Adrenal gland (tissue), 12 donors: ENCODE measurements around the gene TBXA2R. TPM values are rescaled to one million over a fixed set of nuclear protein-coding genes. Genes with fewer than 3 reads are reported as not detected.

Experiments used
- DNase-seq, 7 donors: peaks; one replicate each; pipeline ENCODE4 v3.0.0-alpha.2; 2019 to 2020
- H3K27ac ChIP-seq, 5 donors: fragments of 200-600 bp; sonication (generic) in 4 of 5; 1 replicate in 3 of 5; 2 replicates in 2 of 5; pipeline versions ENCODE4 v1.5.1 to v1.8.0; 2016 to 2020; ENCODE audit warnings: mild to moderate bottlenecking in 1 of 5
- H3K27me3 ChIP-seq: fragments of 200-600 bp; 2 replicates; pipeline ENCODE4 v1.8.0; 2021
- H3K36me3 ChIP-seq, 2 donors: fragments of 200-600 bp; replicated peaks in 1 of 2; 1 replicate in 1 of 2; 2 replicates in 1 of 2; pipeline versions ENCODE4 v1.5.1 to v1.8.0; 2018 to 2022
- H3K4me1 ChIP-seq, 2 donors: fragments of 200-600 bp; replicated peaks in 1 of 2; 1 replicate in 1 of 2; 2 replicates in 1 of 2; pipeline versions ENCODE4 v1.5.1 to v1.8.0; 2018 to 2021
- H3K4me3 ChIP-seq, 4 donors: fragments of 200-600 bp; sonication (generic) in 3 of 4; one replicate each; pipeline ENCODE4 v1.5.1; 2016 to 2018
- H3K9me3 ChIP-seq, 3 donors: fragments of 200-600 bp; sonication (generic) in 1 of 3; replicated peaks in 1 of 3; 1 replicate in 2 of 3; 2 replicates in 1 of 3; pipeline versions ENCODE4 v1.5.1 to v1.8.0; 2016 to 2021
- POLR2A ChIP-seq, 2 donors: fragments of 450-650 bp; IDR thresholded peaks; one replicate each; pipeline ENCODE4 v1.6.1; 2017; ENCODE audit warnings: antibody characterized with exemption in 2 of 2, mild to moderate bottlenecking in 2 of 2, moderate library complexity in 1 of 2
- WGBS, 4 donors: extraction: QIAGEN DNeasy Blood & Tissue Kit in 2 of 4; methylation state at CpG; one replicate each; pipeline versions ENCODE4 v1.1.5 to v1.1.7; 2013 to 2017; 5-methylcytosine and 5-hydroxymethylcytosine counted together
- intact Hi-C, 2 donors: fragments of 100-400 bp; cut with DNase I; formaldehyde crosslinking; loops; one replicate each; pipeline versions ENCODE4 v1.14.1 to v1.15.0; 2022 to 2023
- polyA plus RNA-seq, 3 donors: library from polyadenylated mRNA; stranded (reverse); fragments of 200-250 nt in 2 of 3; fragments of 350-450 nt in 1 of 3; fragmentation: Illumina TruSeq in 1 of 3; extraction: RNeasy Lipid Tissue Mini Kit (QIAGEN cat#74804) in 1 of 3; gene quantifications; one replicate each; pipeline ENCODE4 v1.2.3, GENCODE V29; 2013 to 2014
- total RNA-seq, 9 donors: library from RNA; depleted of rRNA in 4 of 9; stranded (reverse); fragments of >200 nt in 4 of 9; fragments of 120-200 nt in 1 of 9; fragmentation: NEBNext Ultra II Directional in 1 of 9; extraction: Animal tissue kit (Norgen Biotek cat#: 25700) in 1 of 9; gene quantifications; one replicate each; pipeline versions ENCODE4 v1.1.0 to v1.2.4, GENCODE V29; 2013 to 2023
- TF ChIP-seq, protein P1 (sequence below), 6 experiments: fragments of 450-650 bp in 4 of 6; fragments of 200-600 bp in 2 of 6; sonication (generic) in 1 of 6; IDR thresholded peaks; 1 replicate in 5 of 6; 2 replicates in 1 of 6; pipeline versions ENCODE4 v1.5.1 to v1.8.0; 2016 to 2021; ENCODE audit warnings: antibody characterized with exemption in 6 of 6, mild to moderate bottlenecking in 2 of 6, moderate library complexity in 1 of 6
- donor health status: healthy with polysubstance abuse.
- donor health status: Bipolar disorder and iron deficiency.
- donor health status: DM: yes; HTN: yes; CAD: no.
- donor health status: DM: no; HTN: no; CAD: no.
- donor health status: DM: no; HTN: no; CAD: no.
- donor health status: DM: yes; HTN: yes; CAD: no.

Gene TBXA2R
- total and polyA plus RNA-seq, 12 donors: 4.7 to 25.5 (median 12.4) TPM

DNA sequence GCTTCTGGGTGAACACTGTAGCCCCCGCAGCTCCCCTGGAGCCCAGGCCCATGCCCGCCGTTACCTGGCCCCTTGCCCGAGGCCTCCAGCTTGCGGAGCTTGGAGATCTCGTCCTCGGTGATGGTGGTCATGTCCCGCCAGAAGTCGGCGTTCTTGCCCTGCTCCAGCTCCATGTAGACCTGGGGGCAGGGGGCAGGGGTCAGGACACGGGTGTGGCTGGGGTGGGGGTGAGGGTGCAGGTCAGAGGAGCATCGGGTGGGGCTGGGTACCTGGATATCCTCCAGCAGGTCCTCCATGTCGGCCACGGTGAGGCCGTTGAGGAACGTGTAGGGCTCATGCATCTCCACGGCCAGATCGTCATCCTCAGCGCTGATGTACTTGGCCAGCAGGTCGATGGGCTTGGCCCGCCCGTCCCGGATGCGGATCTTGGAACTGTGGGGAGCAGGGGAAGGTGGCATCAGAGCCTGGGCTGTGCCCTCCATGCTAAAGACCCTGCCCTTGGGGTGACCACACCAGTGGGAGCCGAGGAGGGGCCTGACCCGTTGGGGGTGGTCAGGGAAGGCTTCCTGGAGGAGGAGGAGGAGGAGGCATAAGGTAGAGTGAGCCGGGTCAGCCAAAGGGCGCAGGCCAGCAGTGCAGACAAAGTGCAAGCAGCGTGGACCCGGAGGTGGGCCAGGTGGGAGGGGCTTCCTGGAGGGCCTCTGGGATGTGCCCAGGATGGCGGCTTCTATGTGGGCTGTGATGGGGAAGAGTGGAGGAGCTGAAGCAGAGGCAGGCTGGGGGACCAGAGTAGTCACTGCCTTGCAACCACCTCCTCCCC, 12.3 kb upstream of the TBXA2R start:
- peaks cover 0 to 15% of the 10 kb centered on the region in 2 donors for H3K36me3 ChIP-seq
- H3K4me1 ChIP-seq: peaks cover 0 to 3% of the 10 kb centered on the region in 2 donors
- TF ChIP-seq, protein P1, sequence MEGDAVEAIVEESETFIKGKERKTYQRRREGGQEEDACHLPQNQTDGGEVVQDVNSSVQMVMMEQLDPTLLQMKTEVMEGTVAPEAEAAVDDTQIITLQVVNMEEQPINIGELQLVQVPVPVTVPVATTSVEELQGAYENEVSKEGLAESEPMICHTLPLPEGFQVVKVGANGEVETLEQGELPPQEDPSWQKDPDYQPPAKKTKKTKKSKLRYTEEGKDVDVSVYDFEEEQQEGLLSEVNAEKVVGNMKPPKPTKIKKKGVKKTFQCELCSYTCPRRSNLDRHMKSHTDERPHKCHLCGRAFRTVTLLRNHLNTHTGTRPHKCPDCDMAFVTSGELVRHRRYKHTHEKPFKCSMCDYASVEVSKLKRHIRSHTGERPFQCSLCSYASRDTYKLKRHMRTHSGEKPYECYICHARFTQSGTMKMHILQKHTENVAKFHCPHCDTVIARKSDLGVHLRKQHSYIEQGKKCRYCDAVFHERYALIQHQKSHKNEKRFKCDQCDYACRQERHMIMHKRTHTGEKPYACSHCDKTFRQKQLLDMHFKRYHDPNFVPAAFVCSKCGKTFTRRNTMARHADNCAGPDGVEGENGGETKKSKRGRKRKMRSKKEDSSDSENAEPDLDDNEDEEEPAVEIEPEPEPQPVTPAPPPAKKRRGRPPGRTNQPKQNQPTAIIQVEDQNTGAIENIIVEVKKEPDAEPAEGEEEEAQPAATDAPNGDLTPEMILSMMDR (IDR thresholded peaks at IDR 0.05): peak in 2 of 6 experiments; percentile 43 to 44
- no peak for TF ChIP-seq POLR2A (IDR thresholded peaks at IDR 0.05)
- intact Hi-C loops: loop anchor here in 1 of 2 donors (5.0 kb wide), 1 partner anchor 72 kb away; no protein-coding TSS in a partner anchor
- H3K27me3 ChIP-seq: no peaks in the 10 kb centered on the region
- no peak overlapping the region for H3K27ac ChIP-seq
- 84 to 86% (median 86%) methylated on average over 20 to 31 of the region's 31 CpGs for WGBS, 4 donors
- no peaks in the 10 kb centered on the region for H3K9me3 ChIP-seq
- H3K4me3 ChIP-seq: no peak overlapping the region
- DNase-seq: no peak

DNA sequence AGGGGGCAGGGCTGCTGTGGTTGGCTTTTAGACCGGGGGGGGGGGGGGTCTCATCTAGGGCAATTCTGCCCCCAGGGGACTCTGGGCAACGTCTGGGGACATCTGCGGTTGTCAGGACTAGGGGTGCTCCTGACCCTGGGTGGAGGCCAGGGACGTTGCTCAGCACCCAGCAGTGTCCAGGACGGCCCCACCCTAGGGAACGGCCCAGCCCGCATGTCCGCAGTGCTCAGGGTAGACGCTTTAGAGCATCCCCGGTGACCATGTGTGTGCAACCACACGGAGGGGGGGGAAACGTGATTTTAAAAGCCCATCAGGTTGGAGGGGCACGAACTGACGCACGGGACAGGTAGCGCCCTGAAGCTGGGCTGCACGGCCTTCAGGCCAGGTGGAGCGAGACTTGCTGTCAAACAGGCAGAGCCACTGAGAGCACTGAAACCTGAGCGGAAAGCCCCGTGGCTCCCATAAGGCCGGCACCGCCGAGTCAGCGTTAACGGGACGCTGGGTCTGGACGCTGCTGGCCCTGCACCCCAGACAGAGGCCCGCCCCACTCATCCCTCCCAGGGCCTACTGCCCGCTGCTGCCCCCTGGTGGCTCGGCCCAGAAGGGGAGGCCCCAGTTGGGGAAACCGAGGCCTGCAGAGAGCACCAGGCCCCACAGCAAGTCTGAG, 11.6 kb upstream of the TBXA2R start:
- TF ChIP-seq, protein P1 (IDR thresholded peaks at IDR 0.05): peak; percentile 90 to 97 (median 96)
- no peak for TF ChIP-seq POLR2A (IDR thresholded peaks at IDR 0.05)
- WGBS, 4 donors: 38 to 73% (median 47%) methylated on average over 9 to 31 of the region's 31 CpGs
- Histone ChIP-seq H3K4me1 (peaks cover 0 to 9% of the 10 kb centered on the region in 2 donors), H3K36me3 (peaks cover 0 to 11% of the 10 kb centered on the region in 2 donors), H3K27ac (peak overlapping the region in 1 of 5 donors; percentile 55), H3K9me3 (no peaks in the 10 kb centered on the region), H3K4me3 (no peak overlapping the region), H3K27me3 (no peaks in the 10 kb centered on the region)
- DNase-seq: peak; percentile 62 to 85 (median 80)
- intact Hi-C loops: loop anchor here in 1 of 2 donors (5.0 kb wide), 1 partner anchor 71 kb away; no protein-coding TSS in a partner anchor

DNA sequence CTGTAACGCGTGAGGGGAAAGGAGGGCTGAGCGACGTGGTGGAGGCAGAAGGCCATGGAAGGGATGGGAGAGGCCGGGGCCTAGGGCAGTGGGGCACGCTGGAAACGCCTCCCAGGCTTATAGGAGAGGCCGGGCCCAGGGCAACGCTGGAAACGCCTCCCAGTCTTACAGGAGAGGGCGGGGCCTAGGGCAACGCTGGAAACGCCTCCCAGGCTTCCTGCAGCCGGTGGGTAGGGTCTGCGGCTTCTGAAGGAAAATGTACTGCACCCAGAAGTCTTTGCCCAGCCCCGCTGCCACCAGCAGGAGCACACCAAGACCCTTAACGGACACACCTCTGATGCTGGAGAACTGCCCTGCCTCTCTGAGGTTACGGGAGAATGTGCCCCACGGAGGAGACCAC, 10.8 kb upstream of the TBXA2R start:
- peak in 1 of 7 donors; percentile 69 for DNase-seq
- WGBS, 4 donors: 59 to 76% (median 70%) methylated on average over 13 to 19 of the region's 19 CpGs
- H3K27ac ChIP-seq: peak overlapping the region in 1 of 5 donors; percentile 55
- H3K4me3 ChIP-seq: no peak overlapping the region
- H3K9me3 ChIP-seq: no peaks in the 10 kb centered on the region
- peaks cover 0 to 9% of the 10 kb centered on the region in 2 donors for H3K4me1 ChIP-seq
- peaks cover 0 to 9% of the 10 kb centered on the region in 2 donors for H3K36me3 ChIP-seq
- intact Hi-C loops: loop anchor here in 1 of 2 donors (5.0 kb wide), 1 partner anchor 70 kb away; no protein-coding TSS in a partner anchor
- TF ChIP-seq, protein P1 (IDR thresholded peaks at IDR 0.05): no peak
- TF ChIP-seq POLR2A (IDR thresholded peaks at IDR 0.05): no peak
- no peaks in the 10 kb centered on the region for H3K27me3 ChIP-seq

DNA sequence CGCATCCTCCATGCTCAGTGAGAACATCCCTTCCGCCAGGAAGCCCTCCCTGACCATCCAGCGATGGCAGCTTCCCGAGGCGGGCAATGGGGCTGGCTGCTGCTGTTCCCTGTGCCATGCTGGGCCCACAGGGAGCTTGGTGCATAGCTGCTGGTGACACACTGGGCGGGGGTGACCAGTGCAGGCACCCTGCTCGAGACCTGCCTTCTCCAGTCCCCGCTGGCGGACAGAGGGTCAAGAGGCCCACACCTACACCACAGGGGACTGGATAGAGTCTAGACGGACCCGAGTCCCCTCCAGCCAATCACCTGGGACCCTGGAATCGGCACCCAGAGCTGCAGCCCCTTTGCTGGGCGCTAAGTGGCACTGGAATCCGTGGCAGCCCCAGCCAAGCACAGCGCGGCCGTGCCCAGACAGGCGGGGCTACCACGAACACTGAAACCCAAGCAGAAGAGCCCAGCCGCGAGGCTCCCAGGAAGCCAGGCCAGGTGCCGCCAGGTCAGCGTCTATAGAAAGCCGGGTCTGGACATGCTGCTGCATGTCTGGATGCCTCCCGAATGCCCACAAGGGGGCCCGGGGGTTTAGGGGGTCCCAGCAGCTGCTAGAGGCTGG, 9.0 kb upstream of the TBXA2R start:
- Histone ChIP-seq H3K4me3 (no peak overlapping the region), H3K27ac (no peak overlapping the region), H3K9me3 (no peaks in the 10 kb centered on the region), H3K36me3 (peaks cover 0 to 18% of the 10 kb centered on the region in 2 donors), H3K4me1 (peaks cover 0 to 9% of the 10 kb centered on the region in 2 donors), H3K27me3 (no peaks in the 10 kb centered on the region)
- TF ChIP-seq, protein P1 (IDR thresholded peaks at IDR 0.05): no peak
- TF ChIP-seq POLR2A (IDR thresholded peaks at IDR 0.05): no peak
- DNase-seq: no peak
- 93 to 97% (median 94%) methylated on average over 7 to 26 of the region's 26 CpGs for WGBS, 4 donors
- intact Hi-C loops: loop anchor here in 1 of 2 donors (5.0 kb wide), 1 partner anchor 68 kb away; no protein-coding TSS in a partner anchor
